ENCODE results near the gene CHML.

The CHML gene

DNA sequence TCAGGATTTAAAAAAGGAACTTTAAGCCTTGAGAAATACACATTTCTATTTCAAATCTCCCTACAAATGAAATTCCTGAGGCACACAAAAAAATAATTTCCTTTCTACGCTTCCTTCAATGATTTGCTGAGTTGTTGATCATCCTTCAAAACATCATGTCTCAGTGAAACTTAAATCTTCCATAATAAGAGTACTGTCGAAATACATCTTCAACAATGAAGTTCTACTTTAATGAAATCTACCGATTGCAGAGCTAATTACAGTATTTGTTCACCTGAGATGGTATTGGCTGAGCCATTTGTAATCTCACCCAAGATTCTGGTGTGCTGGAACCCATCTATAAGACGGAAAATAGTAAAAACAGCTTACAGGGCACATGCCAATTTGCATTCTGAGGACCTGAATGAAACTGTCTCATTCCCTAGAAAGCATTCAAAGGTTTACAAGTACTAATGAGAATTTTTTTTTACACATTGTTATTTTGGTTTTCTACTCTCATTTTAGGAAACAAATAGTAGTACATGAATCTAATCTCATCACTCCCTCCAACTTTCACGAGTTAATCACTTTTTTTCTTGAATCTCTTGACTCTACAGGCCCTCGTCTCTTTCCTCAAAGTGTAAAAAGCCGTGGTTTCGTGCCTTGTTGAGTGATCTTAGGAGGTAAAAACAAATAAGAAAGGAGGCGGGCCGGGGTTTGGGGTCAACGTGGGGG lies 1.1 kb downstream of the CHML start:
- no peak overlapping the region for H3K27ac ChIP-seq
- TF ChIP-seq ZFX (IDR thresholded peaks at IDR 0.05; ENCODE audit: borderline replicate concordance) = no peak
- TF ChIP-seq, protein P1, sequence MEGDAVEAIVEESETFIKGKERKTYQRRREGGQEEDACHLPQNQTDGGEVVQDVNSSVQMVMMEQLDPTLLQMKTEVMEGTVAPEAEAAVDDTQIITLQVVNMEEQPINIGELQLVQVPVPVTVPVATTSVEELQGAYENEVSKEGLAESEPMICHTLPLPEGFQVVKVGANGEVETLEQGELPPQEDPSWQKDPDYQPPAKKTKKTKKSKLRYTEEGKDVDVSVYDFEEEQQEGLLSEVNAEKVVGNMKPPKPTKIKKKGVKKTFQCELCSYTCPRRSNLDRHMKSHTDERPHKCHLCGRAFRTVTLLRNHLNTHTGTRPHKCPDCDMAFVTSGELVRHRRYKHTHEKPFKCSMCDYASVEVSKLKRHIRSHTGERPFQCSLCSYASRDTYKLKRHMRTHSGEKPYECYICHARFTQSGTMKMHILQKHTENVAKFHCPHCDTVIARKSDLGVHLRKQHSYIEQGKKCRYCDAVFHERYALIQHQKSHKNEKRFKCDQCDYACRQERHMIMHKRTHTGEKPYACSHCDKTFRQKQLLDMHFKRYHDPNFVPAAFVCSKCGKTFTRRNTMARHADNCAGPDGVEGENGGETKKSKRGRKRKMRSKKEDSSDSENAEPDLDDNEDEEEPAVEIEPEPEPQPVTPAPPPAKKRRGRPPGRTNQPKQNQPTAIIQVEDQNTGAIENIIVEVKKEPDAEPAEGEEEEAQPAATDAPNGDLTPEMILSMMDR (IDR thresholded peaks at IDR 0.05) = no peak

DNA sequence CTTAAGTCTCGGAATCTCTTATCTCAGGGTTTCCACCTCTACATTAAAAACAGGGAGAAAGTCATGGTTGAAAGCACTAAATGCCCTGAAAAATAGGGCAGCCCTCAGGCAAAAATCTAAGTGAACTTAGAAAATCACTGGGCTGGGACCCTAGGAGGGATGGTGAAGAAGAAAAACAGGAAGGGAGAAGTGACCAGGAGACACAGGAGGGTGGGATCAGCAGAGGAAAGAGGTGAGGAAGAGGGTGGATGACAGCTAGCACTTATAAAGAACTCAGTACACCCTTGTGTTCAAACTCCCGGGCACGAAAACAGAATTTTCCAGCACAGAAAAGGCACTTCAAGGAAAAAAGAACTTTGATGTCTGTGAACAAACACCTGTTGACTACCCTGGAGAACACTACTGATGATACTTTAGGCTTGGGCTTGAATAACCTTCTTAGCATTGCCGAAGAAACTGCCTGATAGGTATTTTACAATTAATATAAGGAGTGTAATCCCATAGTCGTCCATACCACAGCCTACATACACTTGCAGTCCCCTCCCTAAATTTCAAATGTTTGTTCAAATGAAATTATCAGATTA lies 2.0 kb downstream of the CHML start:
- H3K27ac ChIP-seq = no peak overlapping the region
- TF ChIP-seq, protein P1 (IDR thresholded peaks at IDR 0.05) = no peak
- TF ChIP-seq ZFX (IDR thresholded peaks at IDR 0.05; ENCODE audit: borderline replicate concordance) = no peak

- TF ChIP-seq ZFX (IDR thresholded peaks at IDR 0.05; ENCODE audit: borderline replicate concordance) = no peak
- TF ChIP-seq, protein P1 (IDR thresholded peaks at IDR 0.05) = no peak
- no peak overlapping the region for H3K27ac ChIP-seq
Measured at GRCh38 chr1:241637604-241638003, 2.6 kb downstream of the CHML start.

- TF ChIP-seq, protein P1 (IDR thresholded peaks at IDR 0.05) = no peak
- no peak for TF ChIP-seq ZFX (IDR thresholded peaks at IDR 0.05; ENCODE audit: borderline replicate concordance)
- H3K27ac ChIP-seq = no peak overlapping the region
Measured at GRCh38 chr1:241637046-241637590, 3.1 kb downstream of the CHML start.

DNA sequence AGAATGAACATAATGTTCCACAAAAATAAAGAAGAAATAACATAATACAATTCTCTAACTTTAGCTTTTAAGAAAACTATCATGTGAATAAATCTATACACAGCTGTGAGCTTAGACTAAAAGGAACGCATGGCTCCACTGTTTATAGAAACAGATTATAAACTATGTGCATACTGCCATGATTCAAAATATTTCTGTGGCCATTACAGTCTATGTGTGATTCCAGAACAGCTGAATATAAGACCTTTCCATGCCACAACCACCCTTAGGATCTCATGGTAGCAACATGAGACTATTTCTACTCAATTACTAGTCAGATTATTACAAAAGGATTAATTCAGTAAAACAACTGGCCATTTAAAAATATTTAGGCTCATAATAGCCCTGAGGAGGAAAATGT lies 3.9 kb downstream of the CHML start:
- no peak overlapping the region for H3K27ac ChIP-seq
- TF ChIP-seq, protein P1 (IDR thresholded peaks at IDR 0.05) = no peak
- TF ChIP-seq ZFX (IDR thresholded peaks at IDR 0.05; ENCODE audit: borderline replicate concordance) = no peak

GRCh38 chr1:241635556-241636152 lies 4.5 kb downstream of the CHML start:
- H3K27ac ChIP-seq = no peak overlapping the region

More at GRCh38 chr1:241635556-241636152, 4.5 kb downstream of the CHML start:
- TF ChIP-seq ZFX (IDR thresholded peaks at IDR 0.05; ENCODE audit: borderline replicate concordance) = no peak
- TF ChIP-seq, protein P1 (IDR thresholded peaks at IDR 0.05) = no peak

All from 22Rv1 (cell line).